HG03175 (cell line): ENCODE measurements around the gene GRIK4.

Experiments
- ATAC-seq: cut with Tn5 transposase; IDR thresholded peaks from one replicate; pipeline ENCODE4 v1.9.1; 2021; ENCODE audit warnings: mild to moderate bottlenecking, moderate library complexity; ENCODE audit not compliant: unreplicated experiment

Gene GRIK4

DNA sequence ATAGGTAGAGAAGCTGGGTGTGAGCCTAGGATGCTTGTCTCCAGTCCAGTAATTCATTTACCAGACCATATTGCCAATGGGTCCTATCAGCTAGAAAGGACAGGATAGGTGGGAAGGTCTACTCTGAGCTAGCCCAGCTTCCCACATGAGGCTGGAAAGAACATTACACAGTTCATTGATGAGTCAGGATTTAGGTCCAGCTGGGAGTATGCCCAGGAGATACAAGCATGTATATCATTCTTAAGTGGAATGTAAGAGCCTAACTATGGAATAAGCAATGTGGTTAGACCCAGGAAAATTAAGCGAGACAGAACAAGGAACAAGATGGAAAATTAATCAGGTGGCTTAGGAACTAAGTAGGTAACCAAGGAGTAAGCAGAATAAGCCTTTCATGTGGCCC is 453.3 kb downstream of the GRIK4 start:
- no peak for ATAC-seq

DNA sequence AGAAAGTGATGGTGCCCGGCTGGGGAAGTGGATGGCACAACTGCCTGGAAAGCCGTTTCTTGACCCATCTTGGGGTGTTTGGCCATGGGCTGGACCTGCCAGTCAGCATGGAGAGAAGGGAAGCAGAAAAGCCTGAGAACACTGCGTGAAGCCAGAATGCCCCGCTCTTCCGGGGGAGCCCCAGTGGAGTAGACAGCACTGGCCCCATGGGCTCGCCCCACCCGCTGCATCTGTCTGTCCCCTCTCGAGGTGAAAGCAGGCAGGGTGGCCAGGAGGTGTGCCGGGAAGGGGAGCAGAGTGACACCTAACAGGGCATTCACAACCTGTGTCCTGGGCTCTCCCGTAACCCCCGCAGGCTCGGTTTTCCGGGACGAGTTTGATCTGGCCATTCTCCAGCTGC is 455.3 kb downstream of the GRIK4 start:
- ATAC-seq = no peak

GRCh38 chr11:120969993-120970392 is 458.4 kb downstream of the GRIK4 start:
- no peak for ATAC-seq

- ATAC-seq = no peak
These were observed 460.3 kb downstream of the GRIK4 start for GRCh38 chr11:120971825-120972224.

GRCh38 chr11:120972621-120973020 is 461.1 kb downstream of the GRIK4 start:
- no peak for ATAC-seq

DNA sequence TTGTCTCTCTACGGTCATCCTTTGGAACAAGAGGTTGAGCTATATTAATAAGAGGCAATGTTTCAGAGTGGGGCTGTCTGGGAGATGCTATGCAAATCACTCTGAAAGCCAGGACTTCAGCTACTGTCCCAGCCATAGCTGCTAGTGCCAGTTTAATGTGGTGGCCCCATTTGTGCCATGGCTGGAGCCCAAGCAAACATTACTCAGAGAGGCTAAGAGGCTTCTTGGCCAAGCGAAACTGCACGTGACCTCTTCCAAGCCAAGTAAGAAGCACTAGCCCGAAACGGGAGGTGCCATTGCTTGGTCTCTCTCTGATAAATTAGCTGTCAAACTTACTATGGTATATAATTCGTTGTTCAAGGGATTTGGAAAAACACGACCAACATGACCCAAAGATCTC is 462.0 kb downstream of the GRIK4 start:
- no peak for ATAC-seq

DNA sequence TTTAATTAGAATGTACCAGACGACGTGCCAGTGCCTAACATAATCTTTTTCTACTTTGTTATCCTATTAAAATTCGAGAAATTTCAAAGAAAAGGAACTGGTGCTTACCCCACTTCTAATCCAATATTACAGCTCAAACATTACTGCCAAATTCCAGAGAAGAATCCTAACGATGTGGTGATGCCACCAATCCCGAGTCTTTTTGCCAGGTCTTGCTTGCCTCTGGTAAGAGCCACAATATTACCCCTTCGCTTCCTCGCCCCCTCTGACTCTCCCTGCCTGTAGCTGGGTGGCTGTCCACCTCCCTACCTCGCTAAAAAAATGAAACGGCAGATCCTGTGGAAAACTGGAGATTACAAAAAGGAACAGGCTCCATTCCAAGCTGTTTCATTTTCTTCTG is 462.9 kb downstream of the GRIK4 start:
- ATAC-seq = no peak

- ATAC-seq = no peak
These were observed 463.4 kb downstream of the GRIK4 start for GRCh38 chr11:120974965-120975364.

- ATAC-seq = no peak
These were observed 466.0 kb downstream of the GRIK4 start for GRCh38 chr11:120977266-120978137.

- no peak for ATAC-seq
These were observed 467.2 kb downstream of the GRIK4 start for GRCh38 chr11:120978701-120979100.

GRCh38 chr11:120985718-120986569 is 474.4 kb downstream of the GRIK4 start:
- peak; percentile 61 for ATAC-seq

GRCh38 chr11:120988603-120989002 is 477.1 kb downstream of the GRIK4 start:
- ATAC-seq = no peak

DNA sequence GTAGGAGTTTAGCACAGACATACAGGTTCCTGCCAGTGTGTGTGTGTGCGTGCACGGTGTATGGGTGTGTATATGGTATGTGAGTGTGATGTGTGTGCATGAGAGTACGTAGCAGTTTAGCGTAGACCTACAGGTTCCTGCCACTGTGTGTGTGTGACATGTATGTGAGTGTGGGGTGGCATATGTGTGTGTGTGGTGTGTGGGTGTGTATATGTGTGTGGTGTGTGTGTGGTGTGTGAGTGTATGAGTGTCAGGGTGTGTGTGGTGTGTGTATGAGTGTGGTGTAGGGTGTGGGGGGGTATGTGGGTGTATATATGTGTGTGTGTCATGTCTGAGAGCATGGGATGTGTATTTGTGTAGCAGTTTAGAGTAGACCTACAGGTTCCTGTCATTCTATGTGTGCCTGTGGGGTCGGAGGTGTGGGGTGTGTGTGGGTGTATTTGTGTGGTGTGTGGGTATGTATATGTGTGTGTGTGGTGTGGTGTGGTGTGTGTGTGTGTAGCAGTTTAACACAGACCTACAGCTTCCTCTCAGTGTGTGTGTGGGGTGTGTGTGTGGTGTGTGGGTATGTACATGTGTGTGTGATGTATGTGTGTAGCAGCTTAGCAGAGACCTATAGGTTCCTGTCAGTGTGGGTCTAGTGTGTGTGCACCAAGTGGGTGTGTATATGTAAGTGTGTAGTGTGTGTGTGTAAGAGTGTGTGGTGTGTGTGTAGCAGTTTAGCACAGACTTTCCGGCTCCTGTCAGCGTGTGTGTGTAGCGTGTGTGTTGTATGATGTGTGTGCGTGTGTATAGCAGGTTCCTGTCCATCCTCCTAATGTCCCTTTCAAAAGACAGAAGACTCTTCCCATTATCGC is 480.5 kb downstream of the GRIK4 start:
- no peak for ATAC-seq

DNA sequence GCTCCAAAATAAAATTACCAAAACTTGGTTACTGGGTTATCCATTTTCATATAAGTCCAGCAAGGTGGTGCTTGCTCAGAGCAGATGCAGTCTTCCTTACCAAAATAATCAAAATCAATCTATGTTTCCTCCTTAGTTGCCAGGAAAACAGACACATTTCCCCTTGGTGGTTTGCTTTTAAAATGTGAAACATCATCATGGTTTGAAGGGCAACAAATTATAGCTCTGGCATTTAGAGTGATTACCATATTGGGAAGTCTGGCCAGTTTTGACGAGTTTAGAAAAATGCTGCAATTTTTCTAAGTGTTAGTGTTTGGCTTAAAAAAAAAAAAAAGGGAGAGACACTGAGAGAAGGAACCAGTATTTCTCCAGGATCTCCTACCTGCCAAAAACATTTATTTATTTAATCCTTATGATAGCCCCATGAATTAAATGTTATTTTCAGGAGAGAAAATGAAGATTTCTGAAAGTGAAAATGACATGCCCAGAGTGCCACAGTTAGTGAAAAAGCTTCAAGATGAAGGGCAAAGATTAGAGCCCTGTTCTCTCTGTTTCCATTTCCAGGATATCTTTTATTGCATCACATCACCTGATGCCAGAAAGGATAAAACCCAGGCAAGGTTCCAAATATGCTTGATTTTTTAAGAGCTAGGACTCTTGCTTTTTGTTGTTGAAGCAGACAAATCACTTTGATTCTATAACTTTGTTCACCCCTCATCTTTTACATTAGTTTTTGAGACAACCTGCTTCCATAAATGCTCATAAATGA is 482.7 kb downstream of the GRIK4 start:
- ATAC-seq = no peak

GRCh38 chr11:120995184-120995583 is 483.6 kb downstream of the GRIK4 start:
- no peak for ATAC-seq

DNA sequence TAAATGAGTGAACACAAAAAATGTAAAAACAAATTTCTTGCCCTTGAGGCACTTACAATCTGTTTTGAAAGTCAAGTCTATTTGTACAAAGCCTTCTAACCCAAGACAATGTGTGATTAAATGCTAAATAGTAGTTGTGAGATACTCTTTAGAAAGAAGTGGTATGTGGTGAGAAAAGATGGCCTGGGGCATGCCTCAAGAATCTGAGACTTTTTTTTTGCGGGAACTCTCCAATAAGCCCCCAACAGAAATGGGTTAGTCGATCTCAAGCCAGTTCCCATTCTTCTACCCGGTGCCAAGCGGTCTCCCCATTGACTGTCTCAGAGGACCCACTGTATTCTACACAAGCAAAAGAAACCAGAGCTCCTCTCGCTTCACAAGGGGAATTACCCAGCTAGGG is 485.4 kb downstream of the GRIK4 start:
- ATAC-seq = no peak

- ATAC-seq = no peak
These were observed 487.0 kb downstream of the GRIK4 start for GRCh38 chr11:120998581-120998980.

DNA sequence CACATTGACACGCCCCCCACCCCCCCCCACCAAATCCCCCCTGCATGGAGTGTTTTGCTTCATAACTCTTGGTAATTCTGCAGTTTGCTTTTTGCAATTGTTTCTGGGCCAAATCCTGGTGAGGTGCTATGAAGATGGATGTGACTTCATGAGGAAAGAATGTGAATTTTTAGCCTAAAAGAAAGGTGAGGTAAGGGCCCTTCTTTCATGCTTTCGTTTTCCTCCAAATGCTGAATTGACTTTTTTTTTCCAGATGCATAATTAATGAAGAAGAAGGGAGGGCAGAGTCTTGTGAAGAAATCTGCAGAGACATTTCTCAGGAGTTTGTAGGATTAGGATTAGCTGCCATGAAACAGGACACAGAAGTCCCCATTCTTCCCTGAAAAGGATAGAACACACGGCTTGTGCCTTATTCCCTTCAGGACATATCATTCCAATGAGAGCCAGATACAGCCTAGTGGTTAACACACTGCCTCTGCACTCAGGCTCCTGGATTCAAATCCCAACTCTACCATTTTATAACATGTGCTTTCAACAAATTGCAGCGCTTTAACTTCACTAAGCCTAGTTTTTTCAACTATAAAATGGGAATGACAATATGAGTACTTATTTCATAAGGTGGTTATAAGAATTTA is 492.8 kb downstream of the GRIK4 start:
- ATAC-seq = no peak

DNA sequence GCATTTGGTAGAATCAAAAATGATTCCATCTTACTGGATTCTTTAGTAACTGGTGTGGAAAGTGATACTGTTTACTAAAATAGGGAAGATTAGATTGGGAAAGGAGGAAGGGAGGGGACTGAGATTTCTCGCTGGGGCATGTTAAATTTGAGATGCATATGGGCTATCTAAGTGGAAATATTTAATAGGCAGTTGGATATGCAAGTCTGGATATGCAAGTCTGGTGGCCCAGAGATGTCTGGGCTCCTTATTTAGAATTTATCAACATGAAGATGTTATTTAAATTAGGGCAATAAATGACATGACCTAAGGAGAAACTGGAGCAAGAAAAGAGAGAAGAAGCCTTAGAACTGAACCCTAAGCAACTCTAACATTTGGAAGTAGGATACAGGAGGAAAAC is 495.4 kb downstream of the GRIK4 start:
- ATAC-seq = no peak

DNA sequence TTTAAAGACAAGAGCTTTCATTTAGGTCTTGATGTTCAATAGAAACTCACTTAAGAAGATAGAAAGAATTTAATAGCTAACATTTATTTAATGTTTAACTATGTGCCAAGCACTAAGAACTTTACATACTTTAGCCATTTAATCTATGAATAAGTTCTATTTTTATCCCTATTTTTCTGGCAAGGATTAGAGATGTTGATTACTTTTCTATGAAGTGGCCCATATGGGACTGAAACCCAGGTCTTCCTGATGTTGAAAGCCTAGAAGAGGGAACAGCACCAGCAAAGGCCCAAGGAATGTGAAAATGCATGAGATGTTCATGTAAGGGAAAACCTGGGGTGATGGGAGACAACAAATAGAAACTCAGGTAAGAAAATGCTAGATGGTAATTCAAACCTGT is 497.0 kb downstream of the GRIK4 start:
- no peak for ATAC-seq
